Kidney (tissue), 14 donors: Measurements from ENCODE around the gene RALBP1. TPM values are rescaled to one million over a fixed set of nuclear protein-coding genes. Genes with fewer than 3 reads are reported as not detected.

Source experiments
- DNase-seq, 5 donors: peaks; one replicate each; pipeline ENCODE4 v3.0.0-alpha.2; 2013 to 2020
- FAIRE-seq: peaks from 2 replicates; lab custom pipeline; 2012; peaks lifted over from hg19 to GRCh38; lab: Jason Lieb, UNC
- H3K27ac ChIP-seq, 2 donors: one replicate each; pipeline ENCODE4 v1.7.0; 2013; ENCODE audit warnings: low read depth in 2 of 2, low read length in 2 of 2, inconsistent platforms in 1 of 2
- H3K27me3 ChIP-seq: one replicate; pipeline ENCODE4 v1.7.1; 2013; ENCODE audit warnings: low read length, inconsistent platforms; ENCODE audit not compliant: control insufficient read depth, insufficient read depth
- H3K36me3 ChIP-seq, 3 donors: one replicate each; pipeline versions ENCODE4 v1.7.0 to v1.7.1; 2013; ENCODE audit warnings: low read length in 3 of 3, control low read depth in 1 of 3, inconsistent platforms in 1 of 3; ENCODE audit not compliant: insufficient read depth in 3 of 3, control insufficient read depth in 2 of 3
- H3K4me1 ChIP-seq, 3 donors: one replicate each; pipeline versions ENCODE4 v1.7.0 to v1.7.1; 2013; ENCODE audit warnings: low read length in 3 of 3, inconsistent platforms in 1 of 3, low read depth in 1 of 3; ENCODE audit not compliant: control insufficient read depth in 2 of 3, insufficient read depth in 2 of 3
- H3K4me3 ChIP-seq, 3 donors: one replicate each; pipeline versions ENCODE4 v1.7.0 to v1.8.1; 2013; ENCODE audit warnings: low read length in 3 of 3, control low read depth in 1 of 3, inconsistent platforms in 1 of 3
- H3K9ac ChIP-seq, 3 donors: one replicate each; pipeline versions ENCODE4 v1.7.0 to v1.7.1; 2013; ENCODE audit warnings: low read length in 3 of 3, control low read depth in 1 of 3, inconsistent platforms in 1 of 3
- H3K9me3 ChIP-seq, 3 donors: one replicate each; pipeline versions ENCODE4 v1.7.0 to v1.7.1; 2013; ENCODE audit warnings: low read length in 3 of 3, control low read depth in 1 of 3, inconsistent platforms in 1 of 3; ENCODE audit not compliant: control insufficient read depth in 2 of 3, insufficient read depth in 1 of 3
- intact Hi-C: fragments of 100-400 bp; cut with DNase I; formaldehyde crosslinking; loops from one replicate; pipeline ENCODE4 v1.11.1; 2022
- polyA plus RNA-seq: library from polyadenylated mRNA; stranded (reverse); fragments of 350-450 nt; fragmentation: Illumina TruSeq; extraction: RNeasy Lipid Tissue Mini Kit (QIAGEN cat#74804); gene quantifications from one replicate; pipeline ENCODE4 v1.2.3, GENCODE V29; 2014; ENCODE audit warnings: low read depth, low replicate concordance; ENCODE audit not compliant: insufficient read depth
- total RNA-seq: library from RNA; stranded (reverse); fragmentation: NEBNext Ultra II Directional; extraction: Animal tissue kit (Norgen Biotek cat#: 25700); gene quantifications from one replicate; pipeline ENCODE4 v1.2.1, GENCODE V29; 2021
- TF ChIP-seq, protein P1 (sequence below): IDR thresholded peaks from 3 replicates; pipeline ENCODE4 v1.5.1; 2012; ENCODE audit warnings: mild to moderate bottlenecking, moderate library complexity, borderline replicate concordance; ENCODE audit not compliant: insufficient read depth; ENCODE audit errors: extremely low read depth
- donor health status: control.
- donor health status: control.
- donor health status: control.
- donor health status: control.
- donor health status: control.
- donor health status: DM: yes; HTN: yes; CAD: no.
- donor health status: Normal renal cell carcinoma (clear cell type).

The RALBP1 gene
- total and polyA plus RNA-seq, 2 donors from 2014 or later = 59.5 to 64.3 TPM

DNA sequence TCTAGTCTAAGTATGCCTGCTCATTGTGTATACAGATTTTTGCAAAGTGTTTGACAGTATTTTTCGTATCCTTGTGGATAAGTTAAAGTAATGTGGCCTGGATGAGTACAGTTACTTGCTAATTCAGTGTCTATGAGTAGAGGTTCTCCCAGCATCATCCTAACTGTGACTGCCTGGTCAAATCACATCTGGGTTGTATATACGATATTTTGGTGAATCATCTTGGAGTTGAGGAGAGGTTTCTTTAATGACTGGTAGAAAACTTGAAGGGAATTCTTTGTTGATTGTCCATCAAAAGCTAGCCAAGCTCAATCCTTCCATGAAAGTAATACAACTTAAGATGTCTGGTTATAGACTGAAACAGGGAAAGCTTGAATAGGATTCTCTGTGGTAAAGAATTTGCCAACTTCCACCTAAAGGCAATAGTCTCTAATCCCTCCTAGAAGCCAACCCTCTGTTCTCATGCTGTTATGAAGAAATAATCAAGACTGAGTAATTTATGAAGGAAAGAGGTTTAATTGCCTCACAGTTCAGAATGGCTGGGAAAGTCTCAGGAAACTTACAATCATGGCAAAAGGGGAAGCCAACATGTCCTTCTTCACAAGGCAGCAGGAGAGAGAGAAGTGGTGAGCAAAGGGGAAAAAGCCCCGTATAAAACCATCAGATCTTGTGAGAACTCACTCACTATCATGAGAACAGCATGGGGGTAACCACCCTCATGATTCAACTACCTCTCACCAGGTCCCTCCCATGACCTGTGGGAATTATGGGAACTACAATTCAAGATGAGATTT lies 19.4 kb upstream of the RALBP1 start:
- Histone ChIP-seq H3K9ac (no peak overlapping the region), H3K27me3 (no peaks in the 10 kb centered on the region), H3K27ac (no peak overlapping the region), H3K9me3 (peaks cover 0 to 14% (median 0%) of the 10 kb centered on the region in 3 donors), H3K4me3 (no peak overlapping the region), H3K36me3 (no peaks in the 10 kb centered on the region), H3K4me1 (no peaks in the 10 kb centered on the region)
- TF ChIP-seq, protein P1, sequence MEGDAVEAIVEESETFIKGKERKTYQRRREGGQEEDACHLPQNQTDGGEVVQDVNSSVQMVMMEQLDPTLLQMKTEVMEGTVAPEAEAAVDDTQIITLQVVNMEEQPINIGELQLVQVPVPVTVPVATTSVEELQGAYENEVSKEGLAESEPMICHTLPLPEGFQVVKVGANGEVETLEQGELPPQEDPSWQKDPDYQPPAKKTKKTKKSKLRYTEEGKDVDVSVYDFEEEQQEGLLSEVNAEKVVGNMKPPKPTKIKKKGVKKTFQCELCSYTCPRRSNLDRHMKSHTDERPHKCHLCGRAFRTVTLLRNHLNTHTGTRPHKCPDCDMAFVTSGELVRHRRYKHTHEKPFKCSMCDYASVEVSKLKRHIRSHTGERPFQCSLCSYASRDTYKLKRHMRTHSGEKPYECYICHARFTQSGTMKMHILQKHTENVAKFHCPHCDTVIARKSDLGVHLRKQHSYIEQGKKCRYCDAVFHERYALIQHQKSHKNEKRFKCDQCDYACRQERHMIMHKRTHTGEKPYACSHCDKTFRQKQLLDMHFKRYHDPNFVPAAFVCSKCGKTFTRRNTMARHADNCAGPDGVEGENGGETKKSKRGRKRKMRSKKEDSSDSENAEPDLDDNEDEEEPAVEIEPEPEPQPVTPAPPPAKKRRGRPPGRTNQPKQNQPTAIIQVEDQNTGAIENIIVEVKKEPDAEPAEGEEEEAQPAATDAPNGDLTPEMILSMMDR = no peak
- intact Hi-C loops = no loop called here
- DNase-seq (no peak), FAIRE-seq (no peak)

DNA sequence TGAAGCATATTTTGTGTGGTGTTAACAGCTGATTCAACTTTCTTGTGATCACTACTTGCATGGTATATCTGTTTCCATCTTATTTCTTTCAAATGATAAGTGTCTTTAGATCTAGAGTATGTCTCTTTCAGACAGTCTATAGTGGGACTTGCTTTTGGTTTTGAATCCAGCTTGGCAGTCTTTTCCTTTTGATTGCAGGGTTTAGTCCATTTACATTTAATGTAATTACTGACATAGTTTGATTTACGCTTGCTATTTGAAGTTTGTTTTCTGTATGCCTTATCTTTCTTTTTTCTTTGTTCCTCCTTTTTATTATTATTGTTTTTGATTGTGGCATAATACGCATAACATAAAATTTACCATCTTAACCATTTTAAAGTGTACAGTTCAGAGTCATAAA lies 9.2 kb upstream of the RALBP1 start:
- DNase-seq (no peak), FAIRE-seq (no peak)
- Histone ChIP-seq H3K4me3 (no peak overlapping the region), H3K36me3 (no peaks in the 10 kb centered on the region), H3K9me3 (peaks cover 0 to 4% (median 0%) of the 10 kb centered on the region in 3 donors), H3K9ac (no peak overlapping the region), H3K27ac (no peak overlapping the region), H3K27me3 (no peaks in the 10 kb centered on the region), H3K4me1 (no peaks in the 10 kb centered on the region)
- TF ChIP-seq, protein P1 = no peak
- intact Hi-C loops = no loop called here

DNA sequence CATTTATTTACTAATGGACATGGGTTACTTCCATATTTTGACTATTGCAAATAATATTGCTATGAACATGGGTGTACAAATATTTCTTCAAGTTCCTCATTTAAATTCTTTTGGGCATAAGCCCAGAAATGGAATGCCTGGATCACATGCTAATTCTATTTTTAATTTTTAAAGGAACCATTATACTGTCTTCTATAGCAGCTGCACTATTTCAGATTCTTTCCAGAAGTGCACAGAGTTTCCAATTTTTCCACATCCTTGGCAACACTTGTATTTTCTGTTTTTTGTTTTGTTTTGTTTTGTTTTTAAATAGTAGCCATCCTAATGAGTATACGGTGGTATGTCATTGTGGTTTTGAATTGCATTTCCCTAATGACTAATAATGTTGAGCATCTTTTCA lies 8.5 kb upstream of the RALBP1 start:
- no peaks in the 10 kb centered on the region for H3K4me1 ChIP-seq
- H3K4me3 ChIP-seq = no peak overlapping the region
- H3K27me3 ChIP-seq = no peaks in the 10 kb centered on the region
- H3K9ac ChIP-seq = no peak overlapping the region
- H3K9me3 ChIP-seq = peaks cover 0 to 4% (median 0%) of the 10 kb centered on the region in 3 donors
- intact Hi-C loops = no loop called here
- H3K27ac ChIP-seq = no peak overlapping the region
- FAIRE-seq (no peak), DNase-seq (no peak)
- TF ChIP-seq, protein P1 = no peak
- no peaks in the 10 kb centered on the region for H3K36me3 ChIP-seq
